LNCAP (cell line): ENCODE measurements around the gene PDXDC1.
"Not testable (repeated sequence)": the region's sequence is repeated elsewhere in the genome, so short reads cannot be mapped to it uniquely, and the experiment has no call there.

ENCODE experiments used
- CTCF ChIP-seq: fragments of 450-650 bp; IDR thresholded peaks from 2 replicates; pipeline ENCODE4 v1.5.1; 2017; ENCODE audit warnings: mild to moderate bottlenecking

The PDXDC1 gene

GRCh38 chr16:15055141-15056053 is 80.6 kb downstream of the PDXDC1 start:
- no peak; the same call in 1 of the 2 replicates for TF ChIP-seq CTCF

- TF ChIP-seq CTCF: no peak
Observed at GRCh38 chr16:15057681-15058417, 83.0 kb downstream of the PDXDC1 start.

- no peak for TF ChIP-seq CTCF
Observed at GRCh38 chr16:15059324-15059723, 84.5 kb downstream of the PDXDC1 start.

GRCh38 chr16:15073101-15073500 is 98.3 kb downstream of the PDXDC1 start:
- TF ChIP-seq CTCF: no peak

GRCh38 chr16:15093955-15094827 is 119.4 kb downstream of the PDXDC1 start, which contains the start of gene RRN3:
TSS of gene RRN3 (minus strand) at chr16:15094272. CDS start at chr16:15094233, 39 bp downstream.
- TF ChIP-seq CTCF: not testable (repeated sequence)

- no peak for TF ChIP-seq CTCF
Observed at GRCh38 chr16:15141586-15141985, 166.8 kb downstream of the PDXDC1 start.
